T-cell (primary cell): ENCODE measurements around the gene PRPF40B. TPM values are rescaled to one million over a fixed set of nuclear protein-coding genes. Genes with fewer than 3 reads are reported as not detected.
A peak's percentile ranks its signal among the peaks of the same experiment; 100 is the strongest.

Experiments used
- ATAC-seq, 4 experiments: fragments of 200-7000 bp in 3 of 4; fragments of 150-1000 bp in 1 of 4; cut with Tn5 transposase; replicated peaks in 1 of 4; 1 replicate in 3 of 4; 2 replicates in 1 of 4; pipeline ENCODE4 v1.10.0; 2021; ENCODE audit warnings: moderate library complexity in 3 of 4, mild to moderate bottlenecking in 2 of 4, moderate number of reproducible peaks in 1 of 4
- CTCF ChIA-PET, 2 donors: fragments of 300-600 bp; sonication (Branson Sonifier 250); formaldehyde crosslinking; loops; one replicate each; lab custom pipeline; 2022; ENCODE audit warnings: antibody characterized with exemption in 2 of 2; lab: Charles Lee
- POLR2A ChIA-PET, 2 donors: fragments of 300-600 bp; sonication (Branson Sonifier 250); formaldehyde crosslinking; loops; one replicate each; lab custom pipeline; 2022; ENCODE audit warnings: antibody characterized with exemption in 2 of 2; lab: Charles Lee
- DNase-seq, 35 experiments: peaks; one replicate each; pipeline versions ENCODE4 v3.0.0 to v3.0.0-alpha.2; 2013 to 2023
- H3K27ac ChIP-seq: one replicate; pipeline ENCODE4 v1.5.1; 2013; ENCODE audit warnings: low read length
- H3K27me3 ChIP-seq, 2 experiments: replicated peaks in 1 of 2; 1 replicate in 1 of 2; 2 replicates in 1 of 2; pipeline versions ENCODE4 v1.6.1 to v1.7.0; 2013; ENCODE audit warnings: low read length in 1 of 2, mixed read lengths in 1 of 2; ENCODE audit not compliant: control insufficient read depth in 2 of 2, insufficient read depth in 2 of 2; ENCODE audit errors: extremely low read depth in 1 of 2
- H3K36me3 ChIP-seq, 2 donors: 1 replicate in 1 of 2; 2 replicates in 1 of 2; pipeline versions ENCODE4 v1.6.1 to v1.7.0; 2013; ENCODE audit warnings: low read length in 1 of 2; ENCODE audit not compliant: control insufficient read depth in 2 of 2, insufficient read depth in 1 of 2; ENCODE audit errors: extremely low read depth in 1 of 2
- H3K4me1 ChIP-seq, 2 experiments: 1 replicate in 1 of 2; 2 replicates in 1 of 2; pipeline versions ENCODE4 v1.6.1 to v1.7.0; 2013; ENCODE audit warnings: low read length in 2 of 2, mixed read lengths in 1 of 2; ENCODE audit not compliant: insufficient read depth in 2 of 2, control insufficient read depth in 1 of 2; ENCODE audit errors: extremely low read depth in 1 of 2
- H3K4me3 ChIP-seq, 2 donors: 1 replicate in 1 of 2; 2 replicates in 1 of 2; pipeline versions ENCODE4 v1.5.1 to v1.7.0; 2013; ENCODE audit warnings: mild to moderate bottlenecking in 2 of 2, low read length in 1 of 2, moderate library complexity in 1 of 2; ENCODE audit not compliant: control insufficient read depth in 1 of 2; ENCODE audit errors: extremely low read depth in 1 of 2
- H3K9me3 ChIP-seq: 2 replicates; pipeline ENCODE4 v1.7.0; 2013
- H3K27ac Mint-ChIP-seq, 2 donors: one replicate each; pipeline ENCODE4 v1.8.0; 2020 to 2021; ENCODE audit warnings: mild to moderate bottlenecking in 2 of 2, mixed read lengths in 2 of 2
- H3K27me3 Mint-ChIP-seq, 2 donors: one replicate each; pipeline ENCODE4 v1.8.0; 2021 to 2022; ENCODE audit warnings: mixed read lengths in 2 of 2
- H3K36me3 Mint-ChIP-seq: one replicate; pipeline ENCODE4 v1.8.0; 2021; ENCODE audit warnings: mixed read lengths
- H3K4me1 Mint-ChIP-seq, 3 donors: one replicate each; pipeline ENCODE4 v1.8.0; 2020 to 2022; ENCODE audit warnings: mixed read lengths in 3 of 3, mild to moderate bottlenecking in 1 of 3
- H3K4me3 Mint-ChIP-seq, 3 donors: one replicate each; pipeline ENCODE4 v1.8.0; 2020 to 2022; ENCODE audit warnings: mild to moderate bottlenecking in 3 of 3, mixed read lengths in 3 of 3, moderate library complexity in 3 of 3
- H3K9me3 Mint-ChIP-seq, 3 donors: one replicate each; pipeline ENCODE4 v1.8.0; 2020 to 2022; ENCODE audit warnings: mixed read lengths in 3 of 3
- WGBS: methylation state at CpG from one replicate; pipeline ENCODE4 v1.1.5; 2013; ENCODE audit warnings: missing lambda C conversion rate; ENCODE audit not compliant: insufficient coverage; 5-methylcytosine and 5-hydroxymethylcytosine counted together
- total RNA-seq, 35 experiments: library from RNA in 6 of 35; stranded (reverse) in 6 of 35; fragments of 120-200 nt in 1 of 35; gene quantifications; one replicate each; pipeline versions ENCODE4 v1.2.1 to v1.2.4 and lab custom pipeline; 2013 to 2026

PRPF40B gene
- total RNA-seq (10 to 100 TPM in 4 of 5 donors, 1 to 10 TPM in 1; 7.4 to 18.0 (median 16.5) TPM), total RNA-seq (lab: John Stamatoyannopoulos, UW) (4.3 to 16.4 (median 9.1) reads per million in 29 experiments)
- 8.5 TPM for total RNA-seq (2013)

- DNase-seq (peak; percentile 75 to 91 (median 83)), ATAC-seq (peak; percentile 82 to 87 (median 84))
- Mint-ChIP-seq H3K27me3 (peaks cover 0 to 10% of the 10 kb centered on the region in 2 donors), H3K9me3 (no peaks in the 10 kb centered on the region), H3K4me3 (peak within 1 kb of the TSS; percentile 83 to 86 (median 85)), H3K4me1 (peaks cover 21 to 29% (median 28%) of the 10 kb centered on the region in 3 donors), H3K36me3 (no peaks in the 10 kb centered on the region), H3K27ac (peak within 1 kb of the TSS; percentile 89 to 92)
- Histone ChIP-seq H3K27ac (peak within 1 kb of the TSS; percentile 57), H3K36me3 (no peaks in the 10 kb centered on the region), H3K27me3 (no peaks in the 10 kb centered on the region), H3K4me1 (peaks cover 17 to 30% of the 10 kb centered on the region in 2 experiments), H3K4me3 (peak within 1 kb of the TSS; percentile 66 to 74), H3K9me3 (no peaks in the 10 kb centered on the region)
- POLR2A ChIA-PET, result interaction anchor here (0.6 kb wide), 3 partner anchors 118 to 773 kb away, joined by 3 to 4 read pairs (median 3); no protein-coding TSS in a partner anchor
- CTCF ChIA-PET, result interaction anchor here (0.5 to 1.6 kb wide), 15 partner anchors 11 to 318 kb away, joined by 3 to 11 read pairs (median 4); partner anchors contain the start of genes SPATS2 (in 1 of the 2) and TMBIM6 (in 1 of the 2)
- under 1% methylated on average over 49 of the region's 76 CpGs for WGBS
These were observed at the start of gene PRPF40B for GRCh38 chr12:49623142-49623904. Gene PRPF40B, plus strand, starts transcription at chr12:49623561. Its CDS starts 30 bp downstream, at chr12:49623591.

- POLR2A ChIA-PET, result no interaction called here
These were observed 45.6 kb upstream of the PRPF40B start for GRCh38 chr12:49577589-49578315.

GRCh38 chr12:49578471-49579112, 44.8 kb upstream of the PRPF40B start:
- H3K36me3 Mint-ChIP-seq, result peaks cover 12% of the 10 kb centered on the region
- WGBS, result 93% methylated on average over 9 of the region's 13 CpGs
- no peak overlapping the region for H3K27ac Mint-ChIP-seq
- H3K4me1 Mint-ChIP-seq, result peaks cover 6 to 27% (median 8%) of the 10 kb centered on the region in 3 donors
- ATAC-seq (no peak), DNase-seq (no peak)
- Histone ChIP-seq H3K27ac (no peak overlapping the region), H3K27me3 (no peaks in the 10 kb centered on the region), H3K36me3 (peaks cover 2 to 4% of the 10 kb centered on the region in 2 donors), H3K4me3 (no peak overlapping the region), H3K4me1 (peaks cover 0 to 7% of the 10 kb centered on the region in 2 experiments), H3K9me3 (no peaks in the 10 kb centered on the region)
- H3K9me3 Mint-ChIP-seq, result no peaks in the 10 kb centered on the region
- H3K27me3 Mint-ChIP-seq, result no peaks in the 10 kb centered on the region
- H3K4me3 Mint-ChIP-seq, result no peak overlapping the region
- CTCF ChIA-PET, result interaction anchor here (0.5 to 0.7 kb wide), 7 partner anchors 20 to 1200 kb away, joined by 3 to 6 read pairs (median 4); no protein-coding TSS in a partner anchor
- POLR2A ChIA-PET, result interaction anchor here in 1 of 2 donors (0.5 to 0.6 kb wide), 2 partner anchors 44 to 174 kb away, joined by 3 read pairs; no protein-coding TSS in a partner anchor

More at GRCh38 chr12:49577589-49578315, 45.6 kb upstream of the PRPF40B start:
- CTCF ChIA-PET, result interaction anchor here in 1 of 2 donors (0.5 to 1.4 kb wide), 2 partner anchors 68 to 219 kb away, joined by 3 read pairs; no protein-coding TSS in a partner anchor
- Histone ChIP-seq H3K27ac (no peak overlapping the region), H3K36me3 (peaks cover 0 to 2% of the 10 kb centered on the region in 2 donors), H3K4me1 (peaks cover 0 to 7% of the 10 kb centered on the region in 2 experiments), H3K9me3 (no peaks in the 10 kb centered on the region), H3K27me3 (no peaks in the 10 kb centered on the region), H3K4me3 (no peak overlapping the region)
- DNase-seq, result no peak
- Mint-ChIP-seq H3K4me3 (no peak overlapping the region), H3K27ac (no peak overlapping the region), H3K27me3 (no peaks in the 10 kb centered on the region), H3K4me1 (peaks cover 6 to 25% (median 8%) of the 10 kb centered on the region in 3 donors), H3K9me3 (no peaks in the 10 kb centered on the region), H3K36me3 (peaks cover 13% of the 10 kb centered on the region)
- no peak for ATAC-seq
- 93% methylated on average over 5 of the region's 9 CpGs for WGBS

- WGBS, result 69% methylated on average over 4 of the region's 8 CpGs
- ChIA-PET CTCF (interaction anchor here (0.5 to 2.6 kb wide), 8 partner anchors 9 to 222 kb away, joined by 3 to 7 read pairs (median 5); partner anchors contain the start of gene PRPF40B (in 1 of the 2)), POLR2A (no interaction called here)
- no peaks in the 10 kb centered on the region for H3K9me3 Mint-ChIP-seq
- H3K27ac Mint-ChIP-seq, result no peak overlapping the region
- Histone ChIP-seq H3K4me1 (peaks cover 0 to 7% of the 10 kb centered on the region in 2 experiments), H3K9me3 (no peaks in the 10 kb centered on the region), H3K27ac (no peak overlapping the region), H3K4me3 (no peak overlapping the region), H3K27me3 (no peaks in the 10 kb centered on the region), H3K36me3 (peaks cover 4% of the 10 kb centered on the region in 2 donors)
- ATAC-seq (peak; percentile 37 to 79 (median 74)), DNase-seq (peak in 32 of 35 experiments; percentile 25 to 71 (median 47))
- no peaks in the 10 kb centered on the region for H3K27me3 Mint-ChIP-seq
- H3K4me1 Mint-ChIP-seq, result peaks cover 6 to 27% (median 8%) of the 10 kb centered on the region in 3 donors
- H3K4me3 Mint-ChIP-seq, result no peak overlapping the region
- H3K36me3 Mint-ChIP-seq, result peaks cover 18% of the 10 kb centered on the region
These were observed 42.5 kb upstream of the PRPF40B start for GRCh38 chr12:49580572-49581535.

GRCh38 chr12:49582201-49582600, 41.2 kb upstream of the PRPF40B start:
- Mint-ChIP-seq H3K36me3 (peaks cover 21% of the 10 kb centered on the region), H3K27ac (no peak overlapping the region), H3K27me3 (no peaks in the 10 kb centered on the region), H3K4me3 (no peak overlapping the region), H3K4me1 (peaks cover 6 to 27% (median 8%) of the 10 kb centered on the region in 3 donors), H3K9me3 (no peaks in the 10 kb centered on the region)
- Histone ChIP-seq H3K4me1 (peaks cover 0 to 7% of the 10 kb centered on the region in 2 experiments), H3K4me3 (no peak overlapping the region), H3K27me3 (no peaks in the 10 kb centered on the region), H3K36me3 (peaks cover 4 to 6% of the 10 kb centered on the region in 2 donors), H3K27ac (no peak overlapping the region), H3K9me3 (no peaks in the 10 kb centered on the region)
- no CpG with 5 or more reads among the region's 1 CpG for WGBS
- ATAC-seq, result no peak
- CTCF ChIA-PET, result interaction anchor here (0.5 to 2.6 kb wide), 5 partner anchors 30 to 225 kb away, joined by 3 to 8 read pairs (median 5); no protein-coding TSS in a partner anchor
- no peak for DNase-seq
- POLR2A ChIA-PET, result no interaction called here
